AG20443 (cell line): ENCODE data around the gene ACSM2A.
"Not testable (repeated sequence)": the region's sequence is repeated elsewhere in the genome, so short reads cannot be mapped to it uniquely, and the experiment has no call there.

Experiments used
- DNase-seq: peaks from one replicate; pipeline ENCODE4 v3.0.0; 2012; ENCODE audit warnings: low spot score, mixed read lengths

Gene ACSM2A

DNA sequence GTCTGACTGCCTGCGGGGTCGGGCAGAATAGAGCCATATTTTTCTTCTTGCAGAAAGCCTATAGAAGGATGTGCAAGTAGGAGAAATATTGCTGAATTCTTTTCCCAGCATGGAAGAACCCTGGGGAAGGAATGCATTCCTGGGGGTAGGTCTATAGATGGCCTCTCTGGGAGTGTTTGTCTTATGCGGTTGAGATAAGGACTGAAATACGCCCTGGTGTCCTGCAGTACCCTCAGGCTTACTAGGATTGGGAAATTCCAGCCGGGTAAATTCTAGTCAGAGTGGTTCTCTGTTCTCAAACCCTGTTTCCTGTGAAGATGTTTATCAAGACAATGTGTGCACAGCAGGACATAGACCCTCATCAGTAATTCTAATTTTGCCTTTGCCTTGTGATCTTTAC is 2.3 kb downstream of the ACSM2A start:
- not testable (repeated sequence) for DNase-seq

DNA sequence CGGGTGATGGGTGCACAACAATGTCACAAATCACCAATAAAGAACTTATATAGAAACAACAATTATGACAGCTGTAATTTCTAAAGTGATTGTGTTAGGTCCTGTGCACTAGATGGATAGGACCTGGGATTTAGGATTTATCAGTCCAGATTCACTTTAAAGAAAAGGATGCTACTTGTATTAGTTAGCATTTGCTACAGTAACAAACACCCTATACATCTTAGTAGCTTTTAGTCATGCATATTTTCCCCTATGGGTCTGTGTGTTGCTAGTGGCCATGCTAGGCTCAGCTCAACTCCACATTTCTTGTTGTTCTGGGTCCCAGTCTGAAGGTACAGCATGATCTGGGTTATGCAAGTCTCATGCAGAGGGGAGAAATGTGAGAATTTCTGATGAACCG is 7.9 kb downstream of the ACSM2A start:
- not testable (repeated sequence) for DNase-seq

DNA sequence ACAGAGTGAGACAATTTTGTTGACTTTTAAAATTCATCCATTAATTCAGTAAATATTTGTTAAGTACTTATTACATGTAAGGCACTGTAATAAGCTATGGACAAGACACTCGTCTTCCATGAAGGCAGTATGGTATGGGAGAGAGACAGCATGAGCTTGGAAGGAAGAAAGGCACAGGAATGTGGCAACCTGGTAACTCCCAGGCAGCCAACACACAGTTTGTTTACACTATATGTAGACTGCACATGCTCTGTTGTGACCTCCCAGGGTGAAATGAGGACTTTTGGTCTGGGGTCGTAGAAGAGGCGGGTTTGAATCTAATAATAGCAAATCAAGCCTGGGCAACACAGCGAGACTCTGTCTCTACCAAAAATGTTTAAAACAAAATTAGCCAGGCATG is 9.0 kb downstream of the ACSM2A start:
- DNase-seq, result not testable (repeated sequence)

DNA sequence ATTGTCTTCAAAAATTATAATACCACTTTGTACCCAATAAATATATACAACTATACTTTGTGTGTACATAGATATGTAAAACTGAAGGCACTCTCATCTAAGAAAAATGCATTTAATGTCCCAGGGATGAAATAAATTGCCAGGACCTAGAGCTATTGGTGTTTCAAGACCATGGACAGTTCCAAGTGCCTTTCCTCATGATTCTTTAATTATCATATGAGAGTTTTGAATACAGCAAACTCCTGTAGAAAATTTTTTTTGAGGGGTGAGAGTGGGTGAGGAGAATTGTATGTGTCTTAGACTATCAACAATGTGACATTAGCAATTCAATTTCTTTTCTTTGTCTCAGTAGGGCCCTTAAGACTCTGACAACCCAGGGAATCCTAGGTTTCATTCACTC is 17.6 kb downstream of the ACSM2A start:
- DNase-seq, result not testable (repeated sequence)

DNA sequence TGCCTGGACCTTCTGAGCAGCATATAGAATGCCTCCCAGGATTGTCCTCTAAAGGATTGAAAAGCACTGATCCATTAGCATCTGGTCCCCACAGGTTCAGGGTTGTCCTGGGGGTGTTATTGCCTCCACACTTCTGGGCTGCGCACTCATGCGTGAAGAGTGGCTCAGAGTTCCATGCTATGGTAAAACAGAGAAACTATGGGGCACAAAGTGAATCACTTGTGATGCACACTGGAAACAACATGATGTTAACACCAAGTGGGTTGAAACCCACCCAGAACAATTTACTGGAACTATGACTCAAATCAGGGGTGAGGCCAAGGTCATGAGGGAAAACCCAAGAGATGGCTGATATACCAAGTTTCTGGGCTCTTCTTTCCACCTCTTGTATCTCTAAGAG is 18.6 kb downstream of the ACSM2A start:
- not testable (repeated sequence) for DNase-seq

DNA sequence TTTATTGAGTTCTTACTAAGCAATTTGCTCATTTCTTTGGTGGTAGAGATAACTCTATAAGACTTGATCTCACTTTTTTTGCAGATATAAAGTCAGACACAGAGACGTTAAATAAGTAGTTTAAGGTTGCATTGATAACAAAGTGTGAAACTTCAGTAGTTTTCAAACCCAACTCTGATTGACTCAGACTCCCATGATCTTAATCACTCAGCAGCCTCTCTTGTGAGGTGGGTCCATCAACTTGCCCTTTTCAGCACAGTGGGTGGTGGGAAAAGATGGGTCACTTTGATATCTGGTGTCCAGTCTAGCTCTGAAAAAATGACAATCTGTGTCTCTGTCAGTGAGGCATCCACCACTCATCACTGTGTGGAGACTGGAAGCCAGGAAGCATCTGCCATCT is 19.4 kb downstream of the ACSM2A start:
- DNase-seq, result not testable (repeated sequence)

DNA sequence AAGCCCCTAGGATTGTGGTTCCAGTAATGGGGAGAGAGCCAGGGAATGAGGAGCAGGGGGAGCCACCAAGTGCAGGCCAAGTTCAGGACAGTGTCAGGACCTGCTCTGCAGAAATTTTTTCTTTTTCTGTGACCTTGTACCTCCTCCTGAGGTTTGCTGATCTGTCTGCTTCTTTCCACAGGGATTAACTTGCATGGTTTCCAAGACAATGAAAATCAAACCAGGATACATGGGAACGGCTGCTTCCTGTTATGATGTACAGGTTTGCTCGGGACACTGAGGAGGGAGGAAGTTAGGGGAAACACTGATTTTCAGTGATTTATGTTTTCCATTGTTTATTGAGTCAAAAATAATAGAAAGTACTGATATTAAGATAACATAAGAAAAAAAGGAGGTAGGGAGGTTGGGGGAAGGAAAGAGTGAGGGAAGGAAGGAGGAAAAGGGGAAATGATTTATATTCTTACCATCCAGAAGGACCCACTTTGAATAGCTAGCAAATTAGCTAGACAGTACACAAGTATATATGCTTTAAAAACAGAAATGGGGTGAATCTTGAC is 25.9 kb downstream of the ACSM2A start:
- DNase-seq, result not testable (repeated sequence)

DNA sequence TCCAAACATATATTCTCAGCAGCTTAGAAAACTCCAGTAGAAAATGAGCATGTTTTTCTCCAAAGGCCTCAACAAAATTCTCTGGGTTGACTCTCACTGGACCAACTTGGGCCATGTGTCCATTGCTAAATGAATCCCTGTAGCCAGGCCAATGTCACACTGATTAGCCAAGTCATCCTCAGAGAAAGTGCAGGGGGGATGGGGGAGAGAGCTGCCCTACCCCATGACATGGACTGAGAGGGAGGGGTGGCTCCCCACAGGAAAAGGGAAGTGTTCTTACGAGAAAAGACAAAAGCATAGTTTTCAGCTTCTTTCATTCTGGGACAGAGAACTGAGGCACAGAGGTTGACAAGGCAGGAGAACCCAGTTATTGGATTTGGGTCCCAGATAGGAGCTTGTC is 32.7 kb downstream of the ACSM2A start:
- not testable (repeated sequence) for DNase-seq

DNA sequence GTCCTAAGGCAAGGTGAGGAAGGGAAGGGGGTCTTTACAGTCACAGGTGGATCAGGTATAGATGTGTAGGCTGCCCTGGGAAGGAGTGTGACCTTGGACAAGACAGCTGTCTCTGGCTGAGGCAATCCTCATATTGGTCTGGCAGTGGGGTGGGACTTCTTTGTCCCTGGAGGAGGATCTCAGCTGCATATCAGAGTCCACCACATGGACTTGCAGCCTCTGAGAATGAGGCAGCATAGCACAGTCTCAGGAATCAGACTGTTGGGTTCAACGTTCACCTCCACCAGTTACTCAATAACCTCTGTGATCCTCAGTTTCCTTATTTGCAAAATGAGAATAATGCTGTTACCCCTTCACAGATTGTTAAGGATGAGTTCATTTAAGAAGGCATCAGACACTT is 33.4 kb downstream of the ACSM2A start:
- no peak for DNase-seq

DNA sequence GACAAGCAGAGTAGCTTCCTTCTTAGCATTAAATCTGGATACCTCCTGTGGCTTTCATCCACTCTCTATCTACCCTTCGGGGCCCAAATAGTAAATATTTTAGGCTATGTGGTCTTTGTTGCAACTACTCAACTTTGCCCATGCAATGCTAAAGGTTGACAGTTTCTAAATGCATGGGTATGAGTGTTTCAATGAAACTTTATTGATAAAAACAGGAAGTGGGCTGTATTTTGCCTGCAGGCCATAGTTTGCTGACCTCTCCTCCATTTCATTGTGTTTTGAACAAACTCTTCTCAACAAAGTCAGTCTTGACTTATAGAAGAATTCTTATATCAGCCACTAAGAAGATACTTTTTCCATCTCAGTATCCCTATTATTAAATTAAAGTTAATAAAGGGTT is 34.1 kb downstream of the ACSM2A start:
- DNase-seq, result no peak

DNA sequence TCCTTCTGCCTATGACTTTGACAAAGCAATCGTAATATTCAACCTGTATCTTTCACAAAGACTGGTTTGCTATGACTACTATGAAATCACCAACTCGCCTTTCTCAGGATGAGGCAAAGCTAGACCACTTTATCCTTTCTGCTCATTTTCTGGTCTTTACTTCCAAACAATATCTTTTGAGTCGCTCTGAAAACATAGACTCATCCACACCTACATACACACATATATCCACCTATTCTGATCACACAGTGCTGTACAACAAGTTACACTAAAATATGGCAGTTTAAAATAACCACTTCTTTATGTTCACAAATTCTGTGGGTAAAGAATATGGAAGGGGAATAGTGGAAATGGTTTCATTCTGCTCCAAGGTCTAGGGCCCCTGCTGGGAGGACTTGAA is 39.7 kb downstream of the ACSM2A start:
- not testable (repeated sequence) for DNase-seq

DNA sequence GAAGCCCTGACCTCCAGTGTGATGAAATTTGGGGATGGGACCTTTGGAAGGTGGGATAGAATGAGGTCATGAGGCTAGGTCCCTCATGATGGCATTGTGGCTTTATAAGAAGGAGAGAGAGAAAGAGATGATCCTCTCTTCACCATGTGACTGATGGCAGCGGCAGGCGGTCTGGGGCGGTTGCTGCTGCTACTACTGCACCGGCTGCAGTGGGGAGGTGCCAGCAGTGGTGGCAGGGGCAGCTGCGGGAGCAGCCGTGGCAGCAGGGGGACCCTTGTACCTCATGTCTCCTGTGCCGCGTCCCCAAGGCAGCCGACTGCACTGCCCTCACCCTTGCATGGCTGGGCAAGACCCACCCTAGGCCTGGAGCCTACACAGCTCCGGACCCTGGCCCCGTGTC is 40.1 kb downstream of the ACSM2A start:
- DNase-seq, result not testable (repeated sequence)

DNA sequence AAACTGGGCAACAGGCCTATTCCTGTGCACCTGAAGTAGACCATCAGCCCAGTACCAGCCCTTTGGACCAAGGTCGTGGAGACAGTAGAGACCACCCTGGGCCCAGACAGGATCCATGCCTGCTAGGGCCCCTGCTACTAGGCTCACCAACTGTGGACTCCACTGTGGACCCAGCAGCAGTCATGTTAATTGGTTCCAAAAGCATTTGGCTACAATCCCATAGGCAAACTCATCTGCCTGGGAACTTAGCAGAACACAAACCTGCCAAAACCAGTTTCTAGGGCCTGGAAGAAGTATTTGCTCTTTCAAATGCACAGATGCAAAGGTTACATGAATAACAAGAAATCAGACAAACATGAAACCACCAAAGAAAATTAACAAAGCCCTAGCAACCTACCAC is 53.1 kb downstream of the ACSM2A start:
- DNase-seq, result no peak

DNA sequence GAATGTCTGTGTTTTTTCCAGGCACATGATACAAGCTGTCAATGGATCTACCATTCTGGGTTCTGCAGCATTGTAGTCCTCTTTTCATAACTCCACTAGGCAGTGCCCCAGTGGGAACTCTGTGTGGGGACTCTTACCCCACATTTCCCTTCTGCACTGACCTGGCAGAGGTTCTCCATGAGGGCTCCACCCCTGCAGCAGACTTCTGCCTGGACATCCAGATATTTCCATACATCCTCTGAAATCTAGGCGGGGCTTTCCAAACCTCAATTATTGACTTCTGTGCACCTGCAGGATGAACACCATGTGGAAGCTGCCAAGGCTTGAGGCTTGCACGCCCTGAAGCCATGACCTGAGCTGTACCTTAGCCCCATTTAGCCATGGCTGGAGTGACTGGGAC is 56.0 kb downstream of the ACSM2A start:
- no peak for DNase-seq

DNA sequence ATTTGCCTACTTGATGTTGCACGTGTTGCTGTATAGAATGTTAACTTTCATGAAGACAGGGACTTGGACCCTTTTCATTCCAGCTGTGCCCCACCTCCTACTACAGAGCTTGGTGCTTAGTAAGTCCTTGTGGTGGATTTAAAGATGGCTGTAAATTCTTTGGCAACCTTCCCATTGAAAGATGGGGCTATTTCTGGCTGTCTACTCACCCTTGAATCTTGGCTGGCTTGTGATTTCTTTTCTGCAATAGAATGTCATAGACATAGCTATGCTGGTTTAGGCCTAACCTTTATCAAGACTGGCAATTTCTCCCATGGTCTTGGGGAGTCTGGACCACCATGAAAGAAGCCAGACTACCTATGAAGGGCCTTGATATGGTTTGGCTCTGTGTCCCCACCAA is 59.0 kb downstream of the ACSM2A start:
- no peak for DNase-seq

DNA sequence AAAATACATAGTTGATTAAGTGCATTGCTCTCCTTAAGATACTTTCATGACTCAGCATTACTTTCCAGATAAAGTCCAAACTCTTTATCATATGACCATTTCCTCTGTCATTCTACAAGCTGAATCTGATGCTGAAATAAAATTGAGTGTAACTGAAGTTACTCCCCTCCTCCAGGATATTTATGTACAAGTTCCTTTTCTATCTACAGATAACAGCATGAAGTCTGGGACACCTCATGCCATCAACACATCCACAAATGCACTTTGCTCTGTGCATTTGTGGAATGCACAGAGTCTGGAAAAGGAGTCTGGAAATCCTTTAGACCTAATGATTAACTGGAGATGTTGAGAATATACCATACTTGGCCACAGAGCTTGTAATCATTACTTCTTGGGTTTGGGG is 64.4 kb downstream of the ACSM2A start:
- no peak for DNase-seq

DNA sequence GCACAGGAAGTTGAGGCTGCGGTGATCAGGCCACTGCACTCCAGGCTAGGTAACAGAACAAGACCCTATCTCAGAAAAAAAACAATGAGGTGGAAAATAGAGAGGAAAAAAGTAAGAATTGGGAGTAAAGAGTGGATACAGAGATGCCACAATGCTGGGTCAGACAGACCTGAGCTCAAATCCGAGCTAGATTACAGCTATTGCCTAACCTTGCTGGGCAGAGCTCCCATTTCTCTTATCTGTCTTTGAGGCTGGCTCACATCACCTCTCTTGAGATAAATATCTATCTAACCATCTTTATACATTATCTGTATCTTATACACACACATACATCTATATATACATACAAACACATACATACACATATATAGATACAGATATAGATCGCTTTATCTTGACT is 65.8 kb downstream of the ACSM2A start:
- no peak for DNase-seq

DNA sequence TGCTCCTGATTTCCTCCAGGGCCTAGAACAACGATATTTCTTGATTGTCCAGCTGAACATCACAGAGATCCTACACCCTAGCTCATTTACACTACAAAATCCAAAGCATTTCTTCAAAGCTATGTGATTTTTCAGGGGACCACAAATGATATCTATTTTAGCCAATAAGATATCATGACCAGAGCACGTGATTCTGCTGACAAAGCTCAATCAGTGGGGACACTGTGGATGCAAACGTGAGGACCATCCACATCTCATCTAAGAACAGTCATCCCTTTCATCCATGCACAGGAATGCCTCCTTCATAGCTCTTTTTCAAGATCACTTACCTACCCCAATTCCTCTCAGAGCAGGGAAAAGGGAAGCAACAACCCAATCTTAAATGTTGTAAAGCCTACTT is 67.9 kb downstream of the ACSM2A start:
- DNase-seq, result no peak

DNA sequence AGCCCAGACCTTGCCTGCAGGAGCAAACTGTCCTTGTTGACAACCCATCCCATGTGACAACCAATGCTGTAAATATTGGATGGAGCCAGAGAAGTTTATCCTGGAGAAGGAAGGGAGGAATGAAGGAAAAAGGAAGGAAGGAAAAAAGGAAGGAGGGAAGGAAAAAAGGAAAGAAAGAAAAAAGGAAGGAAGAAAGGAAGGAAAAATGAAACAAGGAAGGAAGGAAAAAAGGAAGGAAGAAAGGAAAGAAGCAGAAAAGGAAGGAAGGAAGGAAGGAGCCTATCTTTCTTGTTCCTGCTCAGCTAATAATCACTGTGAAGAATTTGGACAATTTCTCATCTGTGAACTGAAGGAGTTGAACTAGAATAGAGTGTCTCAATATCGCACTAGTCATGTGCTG is 68.8 kb downstream of the ACSM2A start:
- DNase-seq, result no peak

DNA sequence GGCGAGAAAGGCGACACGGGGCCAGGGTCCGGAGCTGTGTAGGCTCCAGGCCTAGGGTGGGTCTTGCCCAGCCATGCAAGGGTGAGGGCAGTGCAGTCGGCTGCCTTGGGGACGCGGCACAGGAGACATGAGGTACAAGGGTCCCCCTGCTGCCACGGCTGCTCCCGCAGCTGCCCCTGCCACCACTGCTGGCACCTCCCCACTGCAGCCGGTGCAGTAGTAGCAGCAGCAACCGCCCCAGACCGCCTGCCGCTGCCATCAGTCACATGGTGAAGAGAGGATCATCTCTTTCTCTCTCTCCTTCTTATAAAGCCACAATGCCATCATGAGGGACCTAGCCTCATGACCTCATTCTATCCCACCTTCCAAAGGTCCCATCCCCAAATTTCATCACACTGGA is 80.5 kb downstream of the ACSM2A start:
- DNase-seq, result not testable (repeated sequence)

DNA sequence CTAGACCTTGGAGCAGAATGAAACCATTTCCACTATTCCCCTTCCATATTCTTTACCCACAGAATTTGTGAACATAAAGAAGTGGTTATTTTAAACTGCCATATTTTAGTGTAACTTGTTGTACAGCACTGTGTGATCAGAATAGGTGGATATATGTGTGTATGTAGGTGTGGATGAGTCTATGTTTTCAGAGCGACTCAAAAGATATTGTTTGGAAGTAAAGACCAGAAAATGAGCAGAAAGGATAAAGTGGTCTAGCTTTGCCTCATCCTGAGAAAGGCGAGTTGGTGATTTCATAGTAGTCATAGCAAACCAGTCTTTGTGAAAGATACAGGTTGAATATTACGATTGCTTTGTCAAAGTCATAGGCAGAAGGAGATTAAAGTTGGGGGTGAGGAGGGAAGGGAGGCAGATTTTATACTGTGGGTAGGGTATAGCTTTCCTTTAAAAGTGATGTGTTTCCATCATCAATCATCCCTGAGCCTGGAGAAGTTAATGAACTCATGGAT is 81.0 kb downstream of the ACSM2A start:
- DNase-seq, result not testable (repeated sequence)

DNA sequence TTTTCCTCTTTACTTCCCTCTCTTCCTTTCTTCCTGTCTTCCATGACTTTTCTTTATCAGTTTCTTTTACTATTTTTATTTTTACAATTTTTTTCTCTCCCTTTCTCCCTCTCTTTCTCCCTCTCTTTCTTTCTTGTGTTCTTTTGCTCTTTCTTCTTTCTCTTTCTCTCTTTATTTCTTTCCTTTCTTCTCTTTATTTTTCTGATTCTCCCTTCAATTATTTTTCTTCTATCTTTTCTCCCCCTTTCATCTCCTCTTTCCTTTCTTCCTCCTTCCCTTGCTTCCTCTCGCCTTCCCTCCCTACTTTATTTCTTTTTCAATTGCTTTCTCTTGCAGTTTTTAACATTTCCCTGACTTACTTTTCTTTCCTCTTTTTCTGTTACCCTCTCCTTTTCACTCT is 85.3 kb downstream of the ACSM2A start:
- DNase-seq, result not testable (repeated sequence)
